GM21447 (cell line): Measurements from ENCODE around the gene CRX.
"Not testable (repeated sequence)": the region's sequence is repeated elsewhere in the genome, so short reads cannot be mapped to it uniquely, and the experiment has no call there.

Experiments
- ATAC-seq: cut with Tn5 transposase; IDR thresholded peaks from one replicate; pipeline ENCODE4 v1.9.1; 2021; ENCODE audit not compliant: unreplicated experiment

Gene CRX

GRCh38 chr19:47858646-47859285 is 37.0 kb downstream of the CRX start, which contains the start of gene TPRX2:
Gene TPRX2, plus strand, starts transcription at chr19:47859235. Its CDS starts 12 bp downstream, at chr19:47859247.
- not testable (repeated sequence) for ATAC-seq

DNA sequence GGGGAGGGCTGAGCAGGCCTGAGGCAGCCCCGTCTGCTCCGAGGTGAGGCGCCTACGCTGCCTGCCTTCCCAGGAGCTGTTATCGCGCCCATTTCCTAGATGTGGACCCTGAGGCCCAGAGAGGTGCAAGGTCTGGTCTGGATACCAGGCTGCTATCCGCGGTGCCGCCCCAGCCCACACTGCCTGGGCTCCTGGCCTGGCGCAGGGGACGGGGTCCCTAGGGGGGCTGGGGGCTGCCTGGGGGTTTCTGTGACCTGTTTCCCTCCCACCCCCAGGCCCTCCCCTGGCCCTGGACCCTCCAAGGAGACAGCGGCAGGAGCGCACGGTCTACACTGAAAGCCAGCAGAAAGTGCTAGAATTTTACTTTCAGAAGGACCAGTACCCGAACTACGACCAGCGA is 38.1 kb downstream of the CRX start:
- not testable (repeated sequence) for ATAC-seq

GRCh38 chr19:47860602-47861297 is 39.0 kb downstream of the CRX start:
- no peak for ATAC-seq

GRCh38 chr19:47861630-47862029 is 39.9 kb downstream of the CRX start:
- ATAC-seq = no peak

- ATAC-seq = no peak
Observed at GRCh38 chr19:47863514-47863936, 41.8 kb downstream of the CRX start.

- ATAC-seq = no peak
Observed at GRCh38 chr19:47865166-47865565, 43.4 kb downstream of the CRX start.

- no peak for ATAC-seq
Observed at GRCh38 chr19:47878906-47879305, 57.2 kb downstream of the CRX start.

DNA sequence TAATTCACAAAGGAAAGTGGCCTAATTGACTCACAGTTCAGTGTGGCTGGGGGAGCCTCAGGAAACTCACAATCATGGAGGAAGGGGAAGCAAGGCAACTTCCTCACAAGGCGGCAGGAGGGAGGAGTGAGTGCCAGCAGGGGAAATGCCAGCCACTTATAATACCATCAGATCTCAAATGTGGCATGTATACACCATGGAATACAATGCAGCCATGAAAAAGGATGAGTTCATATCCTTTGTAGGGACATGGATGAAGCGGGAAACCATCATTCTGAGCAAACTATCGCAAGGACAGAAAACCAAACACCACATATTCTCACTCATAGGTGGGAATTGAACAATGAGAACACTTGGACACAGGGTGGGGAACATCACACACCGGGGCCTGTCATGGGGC is 57.6 kb downstream of the CRX start:
- not testable (repeated sequence) for ATAC-seq

DNA sequence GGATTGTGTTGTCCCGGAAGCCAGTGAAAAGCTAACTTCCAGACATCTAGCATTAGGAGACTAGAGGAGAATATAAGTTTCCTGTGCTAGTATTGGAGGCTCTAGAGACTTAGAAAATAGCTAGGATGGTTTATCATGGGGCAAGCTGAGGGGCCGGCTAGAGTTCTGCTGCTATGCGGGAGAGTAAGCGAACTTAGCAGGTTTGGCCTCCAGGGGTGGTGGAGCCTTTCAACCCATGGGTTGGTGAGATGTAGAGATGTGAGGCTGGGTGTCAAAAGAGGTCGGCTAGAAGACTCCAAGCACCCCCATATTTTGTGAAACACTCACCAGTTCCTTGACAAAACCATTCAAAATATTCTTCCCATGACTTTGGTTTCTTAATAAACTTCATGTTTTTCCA is 60.0 kb downstream of the CRX start:
- ATAC-seq = no peak

DNA sequence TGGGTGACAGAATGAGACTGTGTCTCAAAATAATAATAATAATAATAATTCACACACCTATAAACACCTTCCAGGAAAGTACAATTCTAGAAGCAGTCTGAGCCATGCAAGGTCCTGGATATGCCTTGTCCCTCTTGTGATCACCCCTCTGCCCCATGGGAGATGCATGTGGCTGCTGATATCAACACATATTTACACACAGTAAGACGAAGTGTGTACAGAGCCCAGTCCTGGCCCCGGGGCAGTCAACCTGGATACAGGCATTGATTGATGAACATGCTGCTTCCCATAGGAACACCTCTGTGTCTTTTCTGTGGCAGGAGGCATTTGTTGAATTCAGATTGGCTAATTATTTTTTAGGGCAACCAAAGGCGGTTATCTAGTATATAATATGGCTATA is 61.2 kb downstream of the CRX start:
- ATAC-seq = no peak

DNA sequence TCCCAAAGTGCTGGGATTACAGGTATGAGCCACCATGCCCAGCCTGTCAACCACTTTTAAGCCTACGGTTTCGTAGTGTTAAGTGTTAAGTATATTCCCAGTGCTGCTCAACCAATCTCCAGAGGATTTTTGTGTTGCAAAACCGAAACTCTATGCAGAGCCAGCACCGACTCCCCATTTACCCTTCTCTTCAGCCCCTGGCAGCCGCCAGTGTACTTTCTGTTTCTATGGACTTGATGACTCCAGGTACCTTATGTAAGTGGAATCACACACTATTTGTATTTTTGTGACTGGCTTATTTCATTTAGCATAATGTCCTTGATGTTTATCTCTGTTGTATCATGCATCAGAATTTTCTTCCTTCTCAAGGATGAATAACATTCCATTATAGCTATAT is 63.3 kb downstream of the CRX start:
- no peak for ATAC-seq

- no peak for ATAC-seq
Observed at GRCh38 chr19:47886010-47886559, 64.3 kb downstream of the CRX start, which contains the start of gene SULT2A1. Gene SULT2A1, minus strand, starts transcription at chr19:47886315. Its CDS starts 58 bp downstream, at chr19:47886257.

DNA sequence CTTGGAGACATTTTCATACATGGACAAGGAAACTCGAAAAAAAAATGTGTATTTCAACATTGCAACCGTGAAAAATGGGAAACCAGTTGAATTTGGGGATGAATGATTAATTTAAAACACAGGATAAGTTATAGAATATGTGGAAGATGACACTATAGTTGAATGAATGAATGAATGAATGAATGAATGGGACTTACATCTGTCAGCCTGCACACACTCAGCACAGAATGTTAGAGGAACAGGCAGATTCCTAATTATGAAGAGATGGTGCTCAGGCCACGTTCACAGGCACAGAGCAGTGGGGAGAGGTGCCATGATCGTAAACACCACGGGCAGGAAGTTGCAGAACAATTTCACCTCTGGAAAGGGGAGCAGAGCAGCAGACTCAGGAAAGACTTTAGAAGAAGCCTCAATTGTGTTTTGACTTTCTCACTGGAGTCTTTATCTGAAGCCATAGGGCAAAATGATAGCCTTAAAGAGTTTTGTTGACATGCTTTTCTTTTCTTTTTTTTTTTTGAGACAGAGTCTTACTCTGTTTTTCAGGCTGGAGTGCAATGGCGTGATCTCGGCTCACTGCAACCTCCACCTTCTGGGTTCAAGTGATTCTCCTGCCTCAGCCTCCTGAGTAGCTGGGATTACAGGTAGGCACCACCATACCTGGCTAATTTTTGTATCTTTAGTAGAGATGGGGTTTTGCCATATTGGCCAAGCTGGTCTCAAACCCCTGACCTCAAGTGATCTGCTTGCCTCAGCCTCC is 69.3 kb downstream of the CRX start:
- no peak for ATAC-seq

GRCh38 chr19:47891622-47891922 is 69.8 kb downstream of the CRX start:
- no peak for ATAC-seq

- no peak for ATAC-seq
Observed at GRCh38 chr19:47891923-47892666, 70.4 kb downstream of the CRX start.
